HAP-1 (cell line): ENCODE results near the gene RAD51AP1.

Experiments used
- DNase-seq, 2 experiments: peaks; one replicate each; pipeline ENCODE4 v3.0.0-alpha.2; 2016 to 2020; ENCODE audit warnings: low spot score in 2 of 2
- H3K27me3 ChIP-seq: fragments of 250-450 bp; sonication (Bioruptor Pico); 2 replicates; pipeline ENCODE4 v1.5.1; 2020; ENCODE audit warnings: low read depth, mild to moderate bottlenecking, moderate library complexity
- H3K36me3 ChIP-seq: fragments of 250-450 bp; sonication (Bioruptor Pico); replicated peaks from 2 replicates; pipeline ENCODE4 v1.5.1; 2020; ENCODE audit warnings: mild to moderate bottlenecking
- H3K4me1 ChIP-seq: fragments of 250-450 bp; sonication (Bioruptor Pico); 2 replicates; pipeline ENCODE4 v1.5.1; 2020; ENCODE audit warnings: mild to moderate bottlenecking
- H3K4me3 ChIP-seq: fragments of 250-450 bp; sonication (Bioruptor Pico); 2 replicates; pipeline ENCODE4 v1.5.1; 2020; ENCODE audit warnings: mild to moderate bottlenecking, moderate library complexity
- H3K9me3 ChIP-seq: fragments of 250-450 bp; sonication (Bioruptor Pico); 2 replicates; pipeline ENCODE4 v1.5.1; 2020; ENCODE audit warnings: mild to moderate bottlenecking, moderate library complexity
- in situ Hi-C: fragments of 300-500 bp; cut with MboI; formaldehyde crosslinking; loops from 3 replicates; pipeline ENCODE4 v1.14.3; 2020; ENCODE audit warnings: low sequenced_read_pairs, inconsistent platforms, mixed read lengths

Gene RAD51AP1

GRCh38 chr12:4557586-4557985, 18.9 kb downstream of the RAD51AP1 start:
- in situ Hi-C loops: no loop called here
- no peak overlapping the region for H3K4me3 ChIP-seq
- H3K9me3 ChIP-seq: no peaks in the 10 kb centered on the region
- peaks cover 62% of the 10 kb centered on the region for H3K36me3 ChIP-seq
- no peak for DNase-seq
- no peaks in the 10 kb centered on the region for H3K4me1 ChIP-seq
- no peaks in the 10 kb centered on the region for H3K27me3 ChIP-seq

GRCh38 chr12:4558171-4558570, 19.5 kb downstream of the RAD51AP1 start:
- DNase-seq: no peak
- Histone ChIP-seq H3K36me3 (peaks cover 56% of the 10 kb centered on the region), H3K27me3 (no peaks in the 10 kb centered on the region), H3K9me3 (no peaks in the 10 kb centered on the region), H3K4me1 (no peaks in the 10 kb centered on the region), H3K4me3 (no peak overlapping the region)
- in situ Hi-C loops: no loop called here

GRCh38 chr12:4562034-4562657, 23.5 kb downstream of the RAD51AP1 start, which contains the start of gene DYRK4:
TSS of gene DYRK4 (plus strand) at chr12:4562208. CDS start at chr12:4562246, 38 bp downstream.
- in situ Hi-C loops: no loop called here
- DNase-seq: peak in 1 of 2 experiments; percentile 62
- H3K36me3 ChIP-seq: peaks cover 24% of the 10 kb centered on the region
- H3K27me3 ChIP-seq: no peaks in the 10 kb centered on the region
- no peaks in the 10 kb centered on the region for H3K9me3 ChIP-seq
- no peaks in the 10 kb centered on the region for H3K4me1 ChIP-seq
- H3K4me3 ChIP-seq: no peak within 1 kb of the TSS

GRCh38 chr12:4563336-4563735, 24.6 kb downstream of the RAD51AP1 start:
- Histone ChIP-seq H3K27me3 (no peaks in the 10 kb centered on the region), H3K4me1 (no peaks in the 10 kb centered on the region), H3K4me3 (no peak overlapping the region), H3K9me3 (no peaks in the 10 kb centered on the region), H3K36me3 (peaks cover 16% of the 10 kb centered on the region)
- in situ Hi-C loops: no loop called here
- no peak for DNase-seq

GRCh38 chr12:4564818-4565217, 26.1 kb downstream of the RAD51AP1 start:
- Histone ChIP-seq H3K4me1 (no peaks in the 10 kb centered on the region), H3K36me3 (peaks cover 11% of the 10 kb centered on the region), H3K9me3 (no peaks in the 10 kb centered on the region), H3K27me3 (no peaks in the 10 kb centered on the region), H3K4me3 (no peak overlapping the region)
- in situ Hi-C loops: no loop called here
- no peak for DNase-seq

- Histone ChIP-seq H3K9me3 (no peaks in the 10 kb centered on the region), H3K4me1 (no peaks in the 10 kb centered on the region), H3K4me3 (no peak overlapping the region), H3K27me3 (no peaks in the 10 kb centered on the region), H3K36me3 (no peaks in the 10 kb centered on the region)
- in situ Hi-C loops: no loop called here
- DNase-seq: no peak
Observed at GRCh38 chr12:4566474-4566873, 27.8 kb downstream of the RAD51AP1 start.

DNA sequence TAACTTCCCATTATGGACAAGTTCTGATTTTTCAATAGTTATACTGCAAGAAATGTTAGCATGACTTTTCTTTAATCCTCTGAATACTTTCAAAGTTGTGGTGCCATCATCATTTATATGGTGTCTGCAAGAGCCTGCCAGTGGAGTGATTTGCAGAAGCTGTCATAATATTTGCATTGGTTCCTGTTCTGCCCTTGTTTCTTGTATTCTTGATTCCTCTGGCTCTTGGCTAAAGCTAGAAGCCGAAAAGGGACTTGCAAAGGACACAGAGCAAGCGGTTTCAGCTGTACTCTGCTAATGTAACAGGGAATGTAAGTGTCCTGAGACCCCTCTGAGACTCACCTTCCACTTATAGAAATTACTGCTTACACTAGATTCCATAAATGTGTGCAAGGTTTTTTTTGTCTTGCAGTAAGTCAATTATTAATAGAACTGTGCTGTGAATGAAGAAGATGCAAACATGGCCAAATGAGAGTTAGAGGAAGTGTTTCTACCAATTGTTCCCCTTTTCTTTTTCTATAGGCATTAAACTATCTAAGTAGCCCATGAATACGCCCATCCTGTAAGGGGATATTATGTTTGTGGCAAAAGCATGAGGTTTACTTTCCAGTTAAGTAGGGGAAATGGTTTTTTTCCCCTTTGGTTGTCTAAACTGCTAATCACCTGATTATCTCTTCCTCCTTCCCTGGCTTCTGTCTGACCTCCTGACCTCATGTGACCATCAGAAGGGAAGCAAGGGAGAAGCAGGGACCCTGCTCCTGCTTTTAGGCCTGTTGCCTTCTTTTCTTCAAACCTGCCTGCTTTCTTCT, 28.6 kb downstream of the RAD51AP1 start:
- Histone ChIP-seq H3K4me1 (no peaks in the 10 kb centered on the region), H3K36me3 (no peaks in the 10 kb centered on the region), H3K9me3 (no peaks in the 10 kb centered on the region), H3K4me3 (no peak overlapping the region), H3K27me3 (no peaks in the 10 kb centered on the region)
- DNase-seq: no peak
- in situ Hi-C loops: no loop called here

DNA sequence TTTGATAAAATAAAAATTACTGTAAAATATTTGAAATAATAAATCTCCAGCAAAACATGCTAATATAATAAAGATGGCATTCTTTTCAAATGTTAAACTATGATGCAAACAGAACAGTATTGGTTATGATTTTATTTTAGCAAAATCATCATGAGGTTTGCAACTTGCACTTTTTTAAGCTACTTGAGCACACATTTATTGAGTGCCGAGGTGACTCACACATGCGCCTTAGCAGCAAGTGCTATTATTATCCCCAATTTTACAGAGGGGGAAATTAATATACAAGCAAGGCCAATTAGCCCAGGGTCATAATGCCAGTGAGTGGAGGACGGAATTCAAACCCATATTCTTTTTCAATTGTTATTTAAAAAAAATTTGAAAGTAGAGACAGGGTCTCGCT, 30.6 kb downstream of the RAD51AP1 start:
- DNase-seq: no peak
- Histone ChIP-seq H3K27me3 (no peaks in the 10 kb centered on the region), H3K4me1 (no peaks in the 10 kb centered on the region), H3K4me3 (no peak overlapping the region), H3K36me3 (no peaks in the 10 kb centered on the region), H3K9me3 (no peaks in the 10 kb centered on the region)
- in situ Hi-C loops: no loop called here

GRCh38 chr12:4572680-4573079, 34.0 kb downstream of the RAD51AP1 start:
- no peaks in the 10 kb centered on the region for H3K4me1 ChIP-seq
- no peaks in the 10 kb centered on the region for H3K9me3 ChIP-seq
- no peaks in the 10 kb centered on the region for H3K27me3 ChIP-seq
- DNase-seq: no peak
- in situ Hi-C loops: no loop called here
- no peak overlapping the region for H3K4me3 ChIP-seq
- H3K36me3 ChIP-seq: no peaks in the 10 kb centered on the region

GRCh38 chr12:4579305-4580102, 40.8 kb downstream of the RAD51AP1 start:
- DNase-seq: peak; percentile 18 to 31
- in situ Hi-C loops: no loop called here
- Histone ChIP-seq H3K36me3 (no peaks in the 10 kb centered on the region), H3K9me3 (no peaks in the 10 kb centered on the region), H3K4me3 (no peak overlapping the region), H3K4me1 (no peaks in the 10 kb centered on the region), H3K27me3 (no peaks in the 10 kb centered on the region)

DNA sequence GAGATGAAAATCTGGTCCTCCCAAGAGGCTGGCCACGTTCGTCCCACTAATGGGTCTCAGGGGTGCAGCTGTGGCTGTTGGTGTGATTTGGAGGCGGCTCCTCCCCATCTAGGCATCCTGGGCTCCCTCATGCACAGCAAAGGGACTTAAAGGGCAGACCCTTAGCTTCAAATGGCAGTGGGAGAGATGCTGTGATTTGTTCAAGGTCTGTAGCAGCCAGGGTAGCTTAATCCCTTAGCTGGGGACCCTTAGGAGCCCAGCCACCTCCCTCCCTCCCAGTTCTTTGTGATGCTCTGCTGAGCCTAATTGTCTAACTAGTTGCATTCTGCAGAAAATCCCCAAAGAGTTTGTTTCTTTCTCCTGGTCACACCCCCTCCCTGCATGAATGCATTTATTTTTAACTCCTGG, 41.6 kb downstream of the RAD51AP1 start:
- Histone ChIP-seq H3K4me3 (no peak overlapping the region), H3K4me1 (no peaks in the 10 kb centered on the region), H3K27me3 (no peaks in the 10 kb centered on the region), H3K9me3 (no peaks in the 10 kb centered on the region), H3K36me3 (no peaks in the 10 kb centered on the region)
- in situ Hi-C loops: no loop called here
- DNase-seq: no peak

GRCh38 chr12:4584281-4584680, 45.6 kb downstream of the RAD51AP1 start:
- H3K36me3 ChIP-seq: no peaks in the 10 kb centered on the region
- 0 out of 2 replicates have a peak, but pooled peaks cover 2% of the 10 kb centered on the region for H3K9me3 ChIP-seq
- no peaks in the 10 kb centered on the region for H3K27me3 ChIP-seq
- H3K4me1 ChIP-seq: no peaks in the 10 kb centered on the region
- DNase-seq: no peak
- in situ Hi-C loops: no loop called here
- H3K4me3 ChIP-seq: no peak overlapping the region

DNA sequence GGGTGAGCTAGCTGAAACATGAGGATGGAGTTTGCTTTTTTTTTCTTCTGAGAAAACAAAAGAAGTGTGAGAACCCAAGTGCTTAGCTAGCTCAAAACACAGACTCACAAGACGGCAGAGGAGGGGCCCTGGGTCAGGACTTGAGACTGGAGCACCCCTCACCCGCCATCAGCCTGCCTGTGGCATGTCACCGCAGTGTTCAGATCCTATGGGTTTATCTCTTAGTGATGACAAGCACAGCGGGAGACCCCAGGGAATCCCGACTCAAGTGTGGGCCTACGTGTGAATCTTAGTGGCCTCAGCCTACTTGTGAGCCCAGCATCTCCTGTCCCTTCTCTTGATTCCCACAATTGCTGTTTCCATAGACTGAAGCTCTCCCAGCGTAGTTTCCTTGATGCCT, 46.2 kb downstream of the RAD51AP1 start:
- no peak for DNase-seq
- in situ Hi-C loops: no loop called here

DNA sequence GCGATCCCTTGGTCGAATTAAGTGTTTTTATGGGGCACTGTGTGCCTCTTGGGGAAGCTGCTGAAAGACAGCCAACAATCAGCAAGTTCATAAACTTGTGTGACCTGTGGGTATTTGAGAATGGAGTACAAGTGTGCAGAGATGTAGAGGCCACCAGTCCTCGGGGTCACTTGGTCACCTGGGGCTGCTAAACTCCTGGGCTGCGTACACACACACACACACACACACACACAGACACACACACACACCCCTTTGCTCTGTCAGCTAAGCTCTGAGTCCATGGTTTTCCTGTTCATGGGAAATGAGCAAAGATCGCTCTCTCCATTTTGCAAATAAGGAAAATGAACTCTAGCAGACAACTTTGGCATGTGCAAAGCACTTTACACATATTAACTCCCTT, 47.8 kb downstream of the RAD51AP1 start:
- H3K27me3 ChIP-seq: no peaks in the 10 kb centered on the region
- in situ Hi-C loops: no loop called here
- H3K4me1 ChIP-seq: no peaks in the 10 kb centered on the region
- H3K9me3 ChIP-seq: 0 out of 2 replicates have a peak, but pooled peaks cover 2% of the 10 kb centered on the region
- no peaks in the 10 kb centered on the region for H3K36me3 ChIP-seq
- DNase-seq: no peak
- H3K4me3 ChIP-seq: no peak overlapping the region

More for the DNA sequence above, 46.2 kb downstream of the RAD51AP1 start:
- Histone ChIP-seq H3K36me3 (no peaks in the 10 kb centered on the region), H3K4me1 (no peaks in the 10 kb centered on the region), H3K4me3 (no peak overlapping the region), H3K27me3 (no peaks in the 10 kb centered on the region), H3K9me3 (0 out of 2 replicates have a peak, but pooled peaks cover 2% of the 10 kb centered on the region)
